ENCODE results near the gene NAA16. TPM values are rescaled to one million over a fixed set of nuclear protein-coding genes. Genes with fewer than 3 reads are reported as not detected.
"Not testable (repeated sequence)": the region's sequence is repeated elsewhere in the genome, so short reads cannot be mapped to it uniquely, and the experiment has no call there.

Gene NAA16
- total RNA-seq, 1 donor from 2014 or later, result 51.9 TPM

- peaks cover 7% of the 10 kb centered on the region for H3K9me3 Mint-ChIP-seq
- no peaks in the 10 kb centered on the region for H3K36me3 Mint-ChIP-seq (ENCODE audit: low read depth)
- no peak overlapping the region for H3K27ac Mint-ChIP-seq (ENCODE audit: unreplicated experiment)
- H3K4me1 Mint-ChIP-seq, result peaks cover 22% of the 10 kb centered on the region
- H3K4me3 Mint-ChIP-seq, result no peak overlapping the region
- TF ChIP-seq CTCF (conservative IDR thresholded peaks at IDR 0.05), result no peak
- no peak for DNase-seq (ENCODE audit: low read depth, low spot score)
- no peaks in the 10 kb centered on the region for H3K27me3 Mint-ChIP-seq (ENCODE audit: low read depth)
Observed at GRCh38 chr13:41420146-41420545, 109.1 kb downstream of the NAA16 start.

- not testable (repeated sequence) for H3K9me3 Mint-ChIP-seq; H3K27me3 Mint-ChIP-seq (ENCODE audit: low read depth); DNase-seq (ENCODE audit: low read depth, low spot score); H3K4me3 Mint-ChIP-seq; H3K36me3 Mint-ChIP-seq (ENCODE audit: low read depth)
- Mint-ChIP-seq H3K27ac (ENCODE audit: unreplicated experiment) (peak overlapping the region; percentile 88), H3K4me1 (peaks cover 22% of the 10 kb centered on the region)
Observed at GRCh38 chr13:41421330-41421729, 110.3 kb downstream of the NAA16 start.

GRCh38 chr13:41421983-41422382 lies 110.9 kb downstream of the NAA16 start:
- H3K27ac Mint-ChIP-seq (ENCODE audit: unreplicated experiment); H3K9me3 Mint-ChIP-seq; H3K36me3 Mint-ChIP-seq (ENCODE audit: low read depth); H3K4me3 Mint-ChIP-seq; H3K27me3 Mint-ChIP-seq (ENCODE audit: low read depth): not testable (repeated sequence)
- H3K4me1 Mint-ChIP-seq, result peaks cover 22% of the 10 kb centered on the region
- peak; percentile 9 for DNase-seq (ENCODE audit: low read depth, low spot score)

GRCh38 chr13:41423259-41423658 lies 112.2 kb downstream of the NAA16 start:
- H3K4me1 Mint-ChIP-seq, result peaks cover 25% of the 10 kb centered on the region
- H3K36me3 Mint-ChIP-seq (ENCODE audit: low read depth); DNase-seq (ENCODE audit: low read depth, low spot score); H3K27ac Mint-ChIP-seq (ENCODE audit: unreplicated experiment); H3K4me3 Mint-ChIP-seq; H3K9me3 Mint-ChIP-seq; H3K27me3 Mint-ChIP-seq (ENCODE audit: low read depth): not testable (repeated sequence)

- H3K4me3 Mint-ChIP-seq; DNase-seq (ENCODE audit: low read depth, low spot score); H3K9me3 Mint-ChIP-seq; H3K27ac Mint-ChIP-seq (ENCODE audit: unreplicated experiment); H3K36me3 Mint-ChIP-seq (ENCODE audit: low read depth): not testable (repeated sequence)
- Mint-ChIP-seq H3K4me1 (peaks cover 25% of the 10 kb centered on the region), H3K27me3 (ENCODE audit: low read depth) (peaks cover 14% of the 10 kb centered on the region)
Observed at GRCh38 chr13:41424675-41425074, 113.6 kb downstream of the NAA16 start.

- no peak overlapping the region for H3K27ac Mint-ChIP-seq (ENCODE audit: unreplicated experiment)
- no peak for TF ChIP-seq CTCF (conservative IDR thresholded peaks at IDR 0.05)
- H3K36me3 Mint-ChIP-seq (ENCODE audit: low read depth), result no peaks in the 10 kb centered on the region
- H3K27me3 Mint-ChIP-seq (ENCODE audit: low read depth), result peaks cover 14% of the 10 kb centered on the region
- DNase-seq (ENCODE audit: low read depth, low spot score), result no peak
- H3K4me1 Mint-ChIP-seq, result peaks cover 25% of the 10 kb centered on the region
- no peak overlapping the region for H3K4me3 Mint-ChIP-seq
- H3K9me3 Mint-ChIP-seq, result peaks cover 9% of the 10 kb centered on the region
Observed at GRCh38 chr13:41426047-41426446, 115.0 kb downstream of the NAA16 start.

Other genes with a start within 250 kb of the NAA16 start
- gene WBP4, start 249.8 kb upstream of the NAA16 start, total RNA-seq, result 8.3 and 8.7 TPM in 2 replicates
- gene KBTBD6, start 178.5 kb upstream of the NAA16 start, total RNA-seq, result 20.9 and 22.0 TPM in 2 replicates
- gene KBTBD7, start 116.7 kb upstream of the NAA16 start, total RNA-seq, result 14.3 and 14.7 TPM in 2 replicates
- gene MTRF1, start 47.7 kb upstream of the NAA16 start, total RNA-seq, result 16.1 and 17.2 TPM in 2 replicates
- 1.7 and 2.0 TPM in 2 replicates for gene RGCC, start 146.3 kb downstream of the NAA16 start, total RNA-seq